GM18909 (cell line): ENCODE data around the gene MAPK11.

Source experiments
- ATAC-seq: cut with Tn5 transposase; IDR thresholded peaks from one replicate; pipeline ENCODE4 v1.9.1; 2021; ENCODE audit warnings: mild to moderate bottlenecking; ENCODE audit not compliant: unreplicated experiment, poor library complexity

Gene MAPK11

DNA sequence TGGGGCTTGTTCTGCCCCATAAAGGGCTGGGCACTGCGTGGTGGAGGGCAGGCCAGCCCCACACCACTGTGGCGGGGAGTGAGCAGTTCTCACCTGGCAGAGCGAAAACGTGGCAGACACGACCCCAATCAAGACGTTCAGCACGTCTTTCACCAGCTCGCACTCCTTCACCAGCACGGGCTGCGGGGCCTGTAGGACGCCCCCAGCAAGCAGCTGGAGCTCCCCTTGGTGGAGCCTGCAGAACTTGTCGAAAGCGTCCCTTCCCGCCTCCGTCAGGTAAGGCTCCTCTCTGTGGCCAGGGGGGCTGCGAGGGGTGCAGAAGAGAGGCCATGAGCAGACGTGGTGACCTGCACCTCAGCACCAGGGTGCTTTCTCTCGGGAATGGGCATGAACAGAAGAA lies 37.0 kb downstream of the MAPK11 start:
- no peak for ATAC-seq

DNA sequence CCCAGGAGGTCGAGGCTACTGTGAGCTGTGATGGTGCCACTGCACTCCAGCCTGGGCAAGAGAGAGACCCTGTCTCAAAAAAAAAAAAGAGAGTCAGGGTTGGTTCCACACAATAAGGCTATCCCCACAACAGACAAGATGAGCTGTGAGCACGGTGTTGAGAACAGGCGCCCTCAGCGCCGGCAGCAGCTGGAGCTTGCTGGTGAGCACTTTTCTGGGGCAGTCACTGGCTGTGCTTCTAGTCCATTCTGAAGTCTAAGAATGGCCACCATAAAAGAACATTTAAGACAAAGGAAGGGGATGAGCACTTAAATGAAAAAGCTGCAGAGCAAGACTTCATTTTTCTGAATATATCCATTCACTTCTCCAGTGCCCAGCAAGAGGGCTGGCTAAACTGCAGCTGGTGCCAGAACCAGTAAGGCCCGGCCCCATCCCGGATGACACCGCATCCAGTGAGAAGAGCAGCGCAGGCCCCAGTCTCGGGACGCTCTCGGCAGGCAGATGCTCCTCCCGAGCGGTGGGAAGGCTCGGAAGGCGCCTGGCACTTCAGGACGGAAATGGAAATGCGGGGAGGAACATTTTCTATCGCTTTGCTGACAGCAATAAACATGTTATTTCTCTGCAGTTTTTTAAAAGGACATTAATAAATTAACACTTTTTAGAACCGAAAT lies 37.6 kb downstream of the MAPK11 start:
- ATAC-seq, result no peak

DNA sequence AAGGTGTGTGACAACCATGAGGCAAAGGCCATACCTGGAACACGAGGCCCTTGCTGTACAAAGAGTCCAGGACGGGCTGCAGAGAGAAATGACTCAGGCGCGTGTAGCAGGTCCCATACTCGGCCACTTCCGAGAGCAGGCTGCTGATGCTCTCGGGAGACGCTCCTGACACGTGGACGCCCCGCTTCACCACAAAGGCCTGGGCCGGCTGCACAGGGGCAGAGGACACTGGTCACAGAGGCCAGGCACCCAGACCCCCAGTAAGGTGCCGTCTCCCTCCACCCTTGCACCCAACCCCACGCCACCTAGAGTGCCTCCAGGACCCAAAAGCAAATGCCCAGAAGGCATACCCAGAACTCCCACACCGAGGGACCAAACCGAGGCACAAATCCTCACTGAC lies 40.8 kb downstream of the MAPK11 start:
- no peak for ATAC-seq

DNA sequence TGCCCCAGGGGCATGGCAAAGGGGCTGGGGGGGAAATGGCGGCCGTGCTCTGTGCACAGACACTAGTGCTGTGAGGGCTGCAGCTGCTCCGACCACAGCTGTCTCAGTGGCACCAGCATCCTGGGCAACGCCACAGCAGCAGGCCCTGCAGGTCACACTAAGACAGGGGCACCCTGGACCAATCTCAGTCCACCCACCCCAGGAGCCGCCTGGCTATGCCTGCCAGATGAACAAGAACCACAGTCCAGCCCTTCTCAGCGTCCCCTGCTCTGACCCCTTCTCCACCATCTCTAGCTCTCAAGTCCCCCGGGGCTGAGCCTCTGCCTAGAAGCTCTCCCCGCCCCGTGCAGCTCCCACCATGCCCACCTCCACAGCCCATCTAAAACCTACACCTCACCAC lies 41.8 kb downstream of the MAPK11 start:
- ATAC-seq, result no peak

DNA sequence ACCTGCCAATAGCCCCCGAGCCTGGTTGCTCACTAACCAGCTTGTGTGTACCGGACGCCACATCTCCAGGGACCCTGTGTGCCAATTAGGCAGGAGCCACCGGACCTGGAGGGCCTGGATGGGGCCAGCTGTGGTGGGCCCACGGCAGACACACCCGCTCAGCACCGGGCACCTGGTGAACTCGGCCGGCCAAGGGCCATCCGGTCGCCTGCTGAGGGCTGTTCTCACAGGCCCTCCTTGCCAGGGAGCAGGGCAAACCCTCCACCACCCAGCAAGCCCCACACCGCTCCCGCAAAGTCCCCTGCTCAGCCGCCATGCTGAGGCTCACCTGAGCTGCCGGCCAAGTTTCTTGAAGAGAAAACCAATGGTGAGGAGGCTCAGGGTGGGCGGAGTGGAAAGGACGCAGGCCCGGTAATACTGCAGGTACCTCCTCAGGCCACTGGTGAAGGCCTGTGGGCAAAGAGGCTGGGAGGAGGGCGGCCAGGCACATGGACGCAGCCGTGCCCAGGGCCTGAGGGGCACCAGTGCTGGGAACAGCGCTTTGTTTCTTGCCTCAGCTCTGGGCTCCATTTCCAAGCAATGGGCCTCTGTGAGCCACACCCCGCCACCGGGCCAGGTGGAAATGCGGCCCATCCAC lies 42.5 kb downstream of the MAPK11 start:
- ATAC-seq, result no peak

DNA sequence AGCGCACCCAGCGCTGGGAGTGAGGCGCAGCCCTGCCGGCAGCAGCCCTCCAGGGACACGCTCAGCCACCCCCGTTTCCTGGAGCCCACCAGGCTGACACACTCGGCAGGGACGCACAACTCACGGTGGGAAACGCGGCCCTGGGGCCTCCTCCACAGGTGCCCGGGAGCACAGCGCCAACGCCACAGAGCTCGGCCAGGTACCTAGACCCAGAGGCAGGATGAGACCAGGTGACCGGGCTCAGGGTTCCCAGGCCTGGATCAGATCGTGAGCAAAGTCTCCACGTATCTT lies 43.4 kb downstream of the MAPK11 start:
- ATAC-seq, result no peak

DNA sequence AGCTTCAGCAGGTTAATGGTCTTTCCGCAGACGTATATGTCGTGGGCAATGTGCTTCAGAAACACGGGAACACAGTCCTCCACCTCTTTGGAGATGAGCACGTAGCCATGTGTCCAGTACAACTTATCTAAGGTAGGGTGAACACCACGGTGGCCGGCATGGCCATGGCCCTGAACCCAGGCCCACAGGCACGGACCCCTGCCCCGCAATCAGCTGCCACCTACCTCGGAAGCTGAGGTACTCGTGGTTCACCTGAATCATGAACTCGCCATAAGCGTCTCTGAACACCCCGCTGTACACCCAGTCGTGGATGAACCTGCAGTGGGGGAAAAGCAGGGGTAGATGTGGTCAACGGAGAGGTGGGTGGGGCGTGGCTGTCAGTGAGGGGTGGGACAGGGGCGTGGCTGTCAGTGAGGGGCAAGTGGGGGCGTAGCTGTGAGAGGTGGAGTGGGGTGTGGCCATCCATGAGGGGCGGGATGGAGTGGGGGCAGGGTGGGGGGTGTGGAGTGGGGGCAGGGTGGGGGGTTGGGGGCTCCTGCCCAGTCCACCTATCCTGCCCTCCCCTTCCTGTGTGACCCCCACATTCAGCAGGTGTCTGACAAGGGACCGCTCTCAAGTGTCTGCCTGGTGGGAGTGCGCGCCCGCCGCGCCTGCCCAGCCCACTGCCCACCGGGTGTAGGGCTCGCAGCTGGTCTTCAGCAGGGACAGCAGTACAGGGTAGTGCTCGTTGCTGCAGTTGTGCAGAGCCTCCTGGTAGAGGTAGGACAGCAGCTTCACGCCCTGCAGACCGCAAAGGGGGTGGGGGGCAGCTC lies 43.9 kb downstream of the MAPK11 start:
- no peak for ATAC-seq

GRCh38 chr22:50225200-50225969 lies 44.8 kb downstream of the MAPK11 start:
- no peak for ATAC-seq

GRCh38 chr22:50224071-50224470 lies 46.1 kb downstream of the MAPK11 start:
- no peak for ATAC-seq

DNA sequence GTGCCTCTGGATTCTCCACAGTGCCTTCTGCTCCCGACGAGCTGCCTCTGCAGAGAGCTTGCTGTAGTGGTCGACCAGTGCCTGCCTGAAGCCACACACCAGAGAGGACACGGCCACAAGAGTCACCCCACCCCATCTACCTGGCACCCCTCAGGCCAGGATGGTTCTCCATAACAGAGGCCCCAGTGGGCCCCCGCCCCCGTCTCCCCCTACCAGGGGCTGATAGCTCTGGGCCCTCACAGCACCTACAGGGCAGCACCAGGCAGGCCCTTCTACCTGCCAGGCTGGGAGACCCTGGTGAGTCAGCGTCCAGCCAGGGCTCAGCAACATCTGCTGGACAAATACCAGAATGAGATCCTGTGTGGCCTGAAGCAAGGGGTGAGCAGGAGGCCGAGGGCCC lies 47.7 kb downstream of the MAPK11 start:
- no peak for ATAC-seq

- no peak for ATAC-seq
Measured at GRCh38 chr22:50221410-50222300, 48.5 kb downstream of the MAPK11 start.

- ATAC-seq, result no peak
Measured at GRCh38 chr22:50220603-50221409, 49.4 kb downstream of the MAPK11 start.

- no peak for ATAC-seq
Measured at GRCh38 chr22:50219800-50220602, 50.2 kb downstream of the MAPK11 start.

DNA sequence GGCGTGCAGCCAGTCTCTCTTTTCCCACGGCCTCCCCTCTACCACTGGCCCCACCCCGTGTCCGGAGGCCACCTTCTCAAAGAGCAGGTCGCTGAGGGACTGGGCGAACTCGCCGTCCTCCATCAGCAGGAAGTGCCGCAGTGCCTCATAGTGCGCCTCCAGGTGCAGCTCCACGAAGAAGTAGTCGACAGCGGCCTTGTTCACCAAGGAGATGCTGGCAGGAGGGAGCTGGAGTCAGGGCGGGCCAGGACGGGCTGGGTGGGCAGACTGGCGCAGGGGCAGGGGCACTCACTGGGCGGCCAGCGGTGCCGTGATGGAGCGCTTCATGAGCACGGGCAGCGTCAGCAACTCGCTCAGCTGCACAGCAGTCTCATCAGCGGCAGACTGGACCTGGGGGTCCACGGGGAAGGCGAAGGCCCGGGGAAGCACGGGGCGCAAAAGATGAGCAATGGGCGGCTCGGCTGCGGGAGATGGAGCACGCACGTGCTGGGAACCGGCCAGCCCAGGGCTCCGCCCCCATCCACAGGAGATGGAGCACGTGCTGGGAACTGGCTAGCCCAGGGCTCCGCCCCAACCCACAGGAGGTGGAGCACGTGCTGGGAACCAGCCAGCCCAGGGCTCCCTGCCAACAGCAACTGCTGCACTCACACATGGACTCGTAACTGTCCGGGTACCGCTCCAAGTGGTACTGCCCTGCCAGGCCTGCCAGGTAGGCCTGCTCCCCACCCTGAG lies 51.0 kb downstream of the MAPK11 start:
- ATAC-seq, result no peak

DNA sequence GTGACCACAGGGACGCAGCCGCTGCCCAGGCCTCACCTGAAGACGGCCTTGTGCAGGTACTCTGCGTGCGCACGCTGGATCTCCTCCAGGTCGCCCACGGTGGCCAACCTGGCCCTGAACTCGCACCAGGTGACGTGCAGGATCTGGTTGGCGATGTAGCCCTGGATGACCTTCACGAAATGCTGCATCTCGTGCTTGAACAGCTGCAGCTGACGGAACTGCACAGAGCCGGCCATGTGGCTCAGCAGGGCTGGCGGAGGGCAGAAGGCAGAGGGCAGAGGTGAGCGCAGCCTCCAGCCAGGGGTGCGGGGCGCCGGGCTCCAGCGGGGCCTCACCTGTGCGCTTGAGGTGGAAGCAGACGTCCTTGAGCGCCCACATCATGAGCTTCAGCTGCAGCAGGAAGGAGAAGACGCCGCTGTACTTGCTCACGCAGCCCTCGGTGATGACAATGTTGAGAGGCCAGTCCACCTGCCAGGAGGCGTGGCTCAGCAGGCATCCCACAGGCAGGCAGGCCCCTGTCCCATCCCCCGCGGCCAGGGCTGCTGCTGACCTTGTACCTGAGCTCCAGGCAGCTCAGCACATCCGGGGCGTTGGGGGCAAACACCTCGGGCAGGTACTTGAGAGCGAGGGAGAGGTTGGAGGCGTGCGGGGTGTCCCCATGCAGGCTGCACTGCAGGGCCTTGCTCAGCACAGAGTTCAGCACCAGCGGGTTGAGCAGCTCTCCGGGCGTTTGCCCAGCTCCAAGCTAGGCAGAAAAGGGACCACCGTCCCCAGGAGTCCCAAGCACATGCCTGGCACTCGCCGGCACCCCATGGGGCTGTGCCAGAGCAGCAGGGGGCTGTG lies 51.8 kb downstream of the MAPK11 start:
- no peak for ATAC-seq

GRCh38 chr22:50217543-50218152 lies 52.5 kb downstream of the MAPK11 start:
- no peak for ATAC-seq
